ENCODE measurements around the gene CDH4.

- TF ChIP-seq CTCF (optimal IDR thresholded peaks at IDR 0.05 in 1 of 3, IDR thresholded peaks at IDR 0.05 in 1 of 3, conservative IDR thresholded peaks at IDR 0.05 in 1 of 3; ENCODE audit: extremely low read depth in 1 of 3, insufficient read depth in 2 of 3, low read length in 3 of 3), result no peak
- TF ChIP-seq EZH2 (IDR thresholded peaks at IDR 0.05; ENCODE audit: low read length), result no peak
Measured at GRCh38 chr20:61951695-61952533, 699.9 kb downstream of the CDH4 start.

Measured in keratinocyte (primary cell).